AG04450 (cell line): ENCODE data around the gene FAM163B. TPM values are rescaled to one million over a fixed set of nuclear protein-coding genes. Genes with fewer than 3 reads are reported as not detected.

ENCODE experiments used
- CTCF ChIA-PET: fragments of 300-600, 350-600 bp; formaldehyde crosslinking; extraction: SDS; loops from one replicate; lab custom pipeline; 2022; ENCODE audit warnings: antibody characterized with exemption, inconsistent platforms; lab: Charles Lee
- POLR2A ChIA-PET: fragments of 350-600 bp; formaldehyde crosslinking; extraction: SDS; loops from one replicate; lab custom pipeline; 2021; ENCODE audit warnings: antibody characterized with exemption, inconsistent platforms; lab: Yijun Ruan, JAX
- DNase-seq: peaks from one replicate; pipeline ENCODE4 v3.0.0-alpha.2; 2011; ENCODE audit warnings: low read depth, low spot score
- H3K27ac ChIP-seq: one replicate; pipeline ENCODE4 v1.5.1; 2012; ENCODE audit warnings: low read depth, low read length, control low read depth
- H3K27me3 ChIP-seq: one replicate; pipeline ENCODE4 v1.6.0; 2012; ENCODE audit warnings: low read length; ENCODE audit not compliant: control insufficient read depth, insufficient read depth
- H3K4me3 ChIP-seq: 2 replicates; pipeline ENCODE4 v1.5.1; 2011; ENCODE audit warnings: mild to moderate bottlenecking, low read depth, low read length, control low read depth
- H3K9me3 ChIP-seq: 2 replicates; pipeline ENCODE4 v1.5.1; 2012; ENCODE audit warnings: low read length; ENCODE audit not compliant: control insufficient read depth, insufficient read depth
- CTCF ChIP-seq: IDR thresholded peaks from 2 replicates; pipeline ENCODE4 v1.5.1; 2011; ENCODE audit warnings: low read depth, low read length, control low read depth, inconsistent platforms
- polyA plus RNA-seq: library from polyadenylated mRNA; depleted of rRNA; stranded (reverse); fragments of >200 nt; gene quantifications from 2 replicates; pipeline ENCODE4 v1.2.3, GENCODE V29; 2011

Gene FAM163B
- polyA plus RNA-seq, 1 experiment: not detected

DNA sequence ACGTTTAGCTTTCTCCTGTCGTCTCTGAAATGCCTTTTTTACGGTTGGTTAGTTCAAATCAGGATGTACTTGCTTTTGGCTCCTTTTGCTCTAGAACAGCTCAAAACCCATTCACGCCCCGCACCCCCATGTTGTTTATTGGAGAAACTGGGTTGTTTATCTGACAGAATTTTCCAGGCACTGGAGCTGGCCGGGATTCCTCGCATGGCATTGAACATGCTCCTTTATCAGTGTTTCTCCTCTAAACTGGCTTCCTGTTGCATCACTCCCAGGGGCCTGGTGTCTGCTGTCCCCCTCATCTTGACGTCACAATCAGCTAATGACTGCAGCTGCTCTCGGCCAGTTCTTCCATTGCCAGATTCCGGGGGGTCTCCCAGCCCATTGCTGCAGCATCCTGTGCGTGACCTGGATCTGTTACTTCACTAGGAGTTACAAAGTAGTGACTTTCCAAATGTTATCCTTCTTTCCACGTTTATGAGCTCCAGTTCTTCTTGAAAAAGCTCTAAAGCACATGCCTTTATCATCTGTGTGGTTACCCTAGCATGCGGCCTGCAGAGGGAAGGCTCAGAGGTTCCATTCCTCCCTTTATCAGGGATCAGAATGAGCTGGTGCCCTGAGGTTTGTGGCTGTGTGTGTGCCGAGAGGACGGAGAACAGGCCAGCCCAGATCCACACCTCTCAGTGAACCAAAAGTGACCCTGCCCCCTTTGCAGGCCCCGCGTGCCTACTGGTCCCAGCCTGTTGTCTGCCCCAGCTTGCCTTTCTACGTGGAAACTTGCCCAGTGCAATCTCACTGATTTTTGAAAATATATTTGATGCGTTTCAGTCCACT lies 27.5 kb downstream of the FAM163B start:
- H3K4me3 ChIP-seq: no peak overlapping the region
- H3K27me3 ChIP-seq: peaks cover 65% of the 10 kb centered on the region
- no peak overlapping the region for H3K27ac ChIP-seq
- TF ChIP-seq CTCF: no peak
- ChIA-PET CTCF (interaction anchor here (1.1 kb wide), 1 partner anchor 161 kb away, joined by 3 read pairs; no protein-coding TSS in a partner anchor), POLR2A (no interaction called here)
- no peak for DNase-seq
- H3K9me3 ChIP-seq: no peaks in the 10 kb centered on the region; the same call in 1 of the 2 replicates

- no peak for DNase-seq
- Histone ChIP-seq H3K27ac (no peak overlapping the region), H3K27me3 (peaks cover 64% of the 10 kb centered on the region), H3K9me3 (no peaks in the 10 kb centered on the region; the same call in 1 of the 2 replicates), H3K4me3 (no peak overlapping the region)
- no peak for TF ChIP-seq CTCF
- ChIA-PET CTCF (no interaction called here), POLR2A (no interaction called here)
Measured at GRCh38 chr9:133581011-133581410, 28.2 kb downstream of the FAM163B start.

DNA sequence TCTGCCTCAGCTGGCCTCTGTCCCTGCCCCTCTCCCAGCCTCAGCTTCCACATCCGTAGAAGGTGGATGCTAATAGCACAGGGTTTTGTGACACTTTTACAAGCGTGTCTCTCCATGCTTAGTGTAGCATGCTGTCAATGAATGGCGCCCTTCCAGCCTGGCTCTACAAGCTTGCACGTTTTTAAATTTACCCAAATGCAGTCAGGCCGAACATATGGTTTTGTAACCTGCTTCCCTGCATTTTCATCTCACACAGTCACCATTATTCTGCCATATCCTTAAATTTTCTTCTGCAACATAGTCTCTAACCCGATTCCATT lies 28.8 kb downstream of the FAM163B start:
- no peak for DNase-seq
- no peak overlapping the region for H3K27ac ChIP-seq
- CTCF ChIA-PET: interaction anchor here (0.6 kb wide), 1 partner anchor 39 kb away, joined by 3 read pairs; no protein-coding TSS in a partner anchor
- POLR2A ChIA-PET: no interaction called here
- no peak overlapping the region for H3K4me3 ChIP-seq
- peaks cover 58% of the 10 kb centered on the region for H3K27me3 ChIP-seq
- H3K9me3 ChIP-seq: no peaks in the 10 kb centered on the region; the same call in 1 of the 2 replicates
- no peak for TF ChIP-seq CTCF

- H3K27ac ChIP-seq: no peak overlapping the region
- no peak for DNase-seq
- CTCF ChIA-PET: interaction anchor here (0.6 kb wide), 1 partner anchor 38 kb away, joined by 3 read pairs; no protein-coding TSS in a partner anchor
- peaks cover 56% of the 10 kb centered on the region for H3K27me3 ChIP-seq
- H3K4me3 ChIP-seq: no peak overlapping the region
- TF ChIP-seq CTCF: no peak
- POLR2A ChIA-PET: no interaction called here
- no peaks in the 10 kb centered on the region; the same call in 1 of the 2 replicates for H3K9me3 ChIP-seq
Measured at GRCh38 chr9:133579601-133580418, 29.4 kb downstream of the FAM163B start.
